NK-92 (cell line): ENCODE data around the gene EPS8L3.
"Not testable (repeated sequence)": the region's sequence is repeated elsewhere in the genome, so short reads cannot be mapped to it uniquely, and the experiment has no call there.

Experiments used
- DNase-seq: peaks from one replicate; lab custom pipeline; 2025; ENCODE audit not compliant: unreplicated experiment; lab: John Stamatoyannopoulos, UW

Gene EPS8L3

DNA sequence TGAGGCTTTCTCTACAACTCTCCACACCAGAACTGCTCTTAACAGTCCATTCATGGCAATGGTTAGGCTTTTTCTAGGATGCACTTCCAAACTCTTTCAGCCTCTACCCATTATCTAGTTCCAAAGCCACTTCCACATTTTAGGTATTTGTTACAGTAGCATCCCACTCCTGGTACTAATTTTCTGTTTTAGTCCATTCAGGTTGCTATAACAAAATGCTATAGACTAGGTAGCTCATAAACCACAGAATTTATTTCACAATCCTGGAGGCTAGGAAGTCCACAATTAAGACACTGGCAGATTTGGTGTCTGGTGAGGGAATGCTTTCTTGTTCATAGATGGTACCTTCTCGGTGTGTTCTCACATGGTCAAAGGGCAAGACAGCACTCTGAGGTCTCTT lies 17.3 kb upstream of the EPS8L3 start:
- DNase-seq, result no peak

DNA sequence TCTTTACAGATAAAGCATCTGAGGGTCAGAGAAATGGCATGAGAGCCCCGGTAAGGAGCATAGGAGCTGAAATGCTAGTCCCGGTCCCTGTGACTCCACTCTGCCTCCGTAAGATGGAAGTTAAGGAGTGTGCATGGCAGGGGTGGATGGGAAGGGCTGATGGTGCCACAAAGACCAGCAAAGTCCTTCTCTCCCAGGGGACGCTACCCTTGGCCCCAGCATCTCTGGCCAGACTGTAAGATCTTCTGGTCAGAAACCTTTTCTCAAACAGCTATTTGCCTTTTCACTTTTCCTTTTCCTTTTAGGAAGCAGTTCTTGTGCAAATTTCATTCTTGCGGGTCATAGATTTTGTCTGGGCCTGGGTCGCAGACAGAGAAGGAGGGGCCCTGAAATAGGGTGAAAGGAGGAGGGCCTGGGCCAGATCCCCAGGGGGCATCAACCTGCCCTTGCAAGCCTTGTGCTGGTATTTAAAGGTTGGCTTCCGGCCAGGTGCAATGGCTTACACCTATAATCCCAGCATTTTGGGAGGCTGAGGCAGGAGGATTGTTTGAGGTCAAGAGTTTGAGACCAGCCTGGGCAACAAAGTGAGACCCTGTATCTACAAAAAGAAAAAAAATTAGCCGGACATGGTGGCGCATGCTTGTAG lies 14.4 kb upstream of the EPS8L3 start:
- no peak for DNase-seq

DNA sequence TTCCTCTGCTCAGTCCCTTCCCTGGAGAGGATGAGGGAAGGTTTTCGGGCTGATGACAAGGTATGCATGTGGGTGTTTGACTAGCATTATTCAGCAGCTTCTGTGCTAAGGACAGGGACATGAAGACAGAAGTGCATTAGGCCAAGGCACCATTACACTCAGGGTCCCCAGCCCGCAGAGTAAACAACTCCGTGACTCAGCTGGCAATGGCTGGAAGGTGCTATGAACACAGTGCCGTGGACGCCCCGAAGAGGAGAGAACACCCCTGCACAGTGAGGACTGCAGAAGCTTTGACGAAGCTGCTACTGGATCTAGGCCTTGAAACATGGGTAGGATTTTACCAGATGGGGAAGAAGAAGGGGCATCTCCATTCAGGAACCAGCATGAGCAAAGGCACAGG lies 13.7 kb upstream of the EPS8L3 start:
- no peak for DNase-seq

DNA sequence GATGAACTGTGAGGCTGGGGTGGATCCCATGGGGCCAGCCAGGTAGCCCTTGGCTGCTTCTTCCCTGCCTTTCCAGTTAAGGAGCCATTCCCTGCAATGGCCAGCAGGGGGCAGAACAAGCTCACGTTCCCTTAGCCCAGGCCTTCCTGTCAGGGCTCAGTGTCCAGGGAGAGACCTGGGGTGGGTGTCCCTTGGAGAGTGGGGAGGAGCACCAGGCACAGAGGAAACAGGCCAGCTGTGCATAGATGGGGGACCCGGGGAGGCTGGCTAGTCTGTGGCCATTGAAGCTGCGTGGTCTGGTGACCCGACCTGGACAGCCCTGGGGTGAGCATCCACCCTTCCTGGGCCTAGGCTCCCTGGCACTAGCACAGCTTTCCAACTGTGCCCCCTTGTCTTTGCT lies 13.2 kb upstream of the EPS8L3 start:
- DNase-seq, result no peak

DNA sequence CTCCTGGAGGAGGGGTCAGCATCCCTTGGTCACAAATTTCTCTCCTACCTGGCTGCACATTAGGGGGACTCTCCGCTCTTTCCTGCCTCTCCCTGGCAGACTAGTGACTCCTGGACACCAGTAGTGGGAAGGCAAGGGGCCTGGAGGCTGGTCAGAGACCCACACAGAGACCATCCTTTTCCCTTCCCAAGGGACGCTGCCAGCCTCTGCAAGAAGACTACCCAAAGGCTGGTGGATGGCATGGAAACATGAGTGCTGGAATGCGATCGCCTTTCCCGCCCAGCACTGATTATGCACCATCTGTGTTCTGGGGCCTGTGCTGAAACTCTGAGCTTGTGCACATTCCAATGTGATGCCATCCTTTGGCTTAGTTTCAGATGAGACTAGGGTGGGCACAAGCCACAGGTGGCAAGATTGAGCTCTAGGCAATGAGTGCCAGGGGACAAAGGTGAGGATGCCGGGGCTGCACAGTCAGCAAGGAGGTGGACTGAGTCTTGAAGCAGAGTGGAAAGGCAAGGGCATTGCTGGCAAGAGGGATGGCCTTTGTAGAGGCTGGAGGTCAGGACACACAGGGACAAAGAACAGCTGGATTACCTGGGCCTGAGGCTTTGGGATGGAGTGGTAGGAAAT lies 12.6 kb upstream of the EPS8L3 start:
- DNase-seq, result no peak

DNA sequence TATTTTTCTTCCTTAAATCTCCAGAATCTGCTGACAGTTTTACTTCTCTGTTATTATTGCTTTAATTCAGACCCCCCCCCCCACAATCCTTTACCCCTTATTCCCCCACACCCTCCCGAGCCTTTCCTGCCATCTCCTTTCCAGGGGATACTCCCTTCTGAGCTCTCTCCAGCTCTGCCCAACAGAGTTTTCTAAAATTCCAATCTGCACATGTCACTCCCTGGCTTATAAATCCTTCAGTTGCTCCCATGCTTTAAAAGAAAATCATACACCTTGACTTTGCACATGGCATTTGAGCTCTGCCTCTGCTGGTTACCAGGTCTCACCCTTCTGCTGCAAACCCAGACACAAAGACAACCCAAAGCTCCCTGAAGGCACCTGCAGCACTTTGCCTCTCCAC lies 11.7 kb upstream of the EPS8L3 start:
- no peak for DNase-seq

DNA sequence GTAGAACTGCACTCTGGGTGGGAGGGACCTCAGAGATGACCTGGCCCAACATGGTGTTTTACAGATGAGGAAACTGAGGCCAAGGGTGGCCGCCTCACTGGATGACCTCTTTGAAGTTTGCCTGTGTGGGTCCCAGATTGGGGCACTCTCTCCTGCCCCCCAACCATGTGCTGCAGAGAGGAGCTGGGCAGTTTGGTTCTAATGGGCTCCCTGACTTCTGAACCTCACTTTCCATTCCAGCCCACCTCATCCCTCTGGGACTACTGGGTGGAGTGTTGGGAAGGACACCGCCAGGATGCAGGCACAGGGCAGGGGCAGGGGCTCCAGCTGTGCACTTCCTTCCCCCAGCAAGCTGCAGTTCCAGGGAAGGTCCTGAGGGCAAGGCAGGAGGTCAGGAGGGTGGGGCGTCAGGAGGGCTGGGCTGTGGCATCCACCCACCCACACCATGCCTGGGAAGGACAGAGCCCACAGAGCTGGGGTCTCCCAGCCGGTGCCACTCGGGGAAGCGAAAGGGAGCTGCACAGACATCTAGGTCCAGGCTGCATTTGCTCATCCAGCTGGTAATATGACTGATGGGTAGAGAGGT lies 10.3 kb upstream of the EPS8L3 start:
- DNase-seq, result no peak

DNA sequence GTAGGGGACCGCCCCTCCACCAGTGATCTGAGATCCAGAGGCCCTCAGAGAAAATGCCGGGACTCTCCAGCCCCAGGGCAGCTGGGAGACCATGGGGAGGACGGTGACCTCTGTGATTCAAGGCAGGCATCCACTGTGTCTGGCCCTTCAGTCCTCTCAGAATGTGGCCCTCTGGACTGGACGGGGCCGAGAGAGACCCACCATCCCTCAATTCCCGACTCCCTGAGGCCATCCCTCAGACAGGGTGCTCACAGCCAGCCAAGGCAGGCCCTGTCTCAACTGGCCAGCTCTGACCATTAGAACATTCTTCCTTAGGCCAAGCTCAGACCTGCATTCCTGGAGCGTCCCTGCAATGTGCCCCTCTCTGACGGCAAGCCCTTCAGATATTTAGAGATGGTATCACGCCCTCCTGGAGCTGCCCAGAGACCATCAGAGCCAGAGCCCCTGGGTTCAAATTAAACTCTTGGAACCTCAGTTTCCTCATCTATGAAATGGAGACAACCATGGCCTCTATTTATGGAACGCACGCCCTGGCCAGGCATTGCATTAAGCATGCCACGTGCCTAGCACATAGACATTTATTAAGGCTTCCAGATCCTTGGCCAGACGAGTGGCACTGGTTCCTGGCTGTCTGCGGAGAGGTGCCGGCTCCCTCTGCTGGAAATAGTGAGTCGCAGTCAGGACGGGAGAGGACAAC lies 9.6 kb upstream of the EPS8L3 start:
- no peak for DNase-seq

DNA sequence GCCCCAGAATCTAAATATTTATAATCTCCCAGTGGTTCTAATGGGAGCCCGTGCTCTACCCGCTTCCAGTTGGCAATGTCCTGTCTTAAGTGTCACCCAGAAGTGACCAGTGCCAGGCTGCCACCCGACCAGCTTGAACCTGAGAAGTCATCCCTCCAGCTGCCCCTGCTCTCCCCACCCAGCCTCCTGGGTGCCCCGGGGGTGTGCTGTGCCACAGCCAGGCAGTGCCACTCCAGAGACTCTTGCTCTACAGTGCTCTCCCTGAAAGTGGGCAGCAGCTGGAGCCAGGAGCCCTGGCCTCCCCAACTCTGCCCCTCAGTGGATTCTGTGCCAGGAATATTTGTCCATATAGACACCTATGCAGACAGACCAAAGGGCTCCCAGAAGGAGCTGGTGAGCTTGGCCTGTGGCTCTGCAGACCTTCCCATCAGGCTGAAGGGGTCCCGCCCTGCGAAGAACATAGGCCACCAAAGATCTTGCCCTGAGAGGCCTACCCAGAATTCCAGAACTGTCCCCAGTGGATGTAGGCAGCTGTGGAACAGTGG lies 9.0 kb upstream of the EPS8L3 start:
- DNase-seq, result no peak

DNA sequence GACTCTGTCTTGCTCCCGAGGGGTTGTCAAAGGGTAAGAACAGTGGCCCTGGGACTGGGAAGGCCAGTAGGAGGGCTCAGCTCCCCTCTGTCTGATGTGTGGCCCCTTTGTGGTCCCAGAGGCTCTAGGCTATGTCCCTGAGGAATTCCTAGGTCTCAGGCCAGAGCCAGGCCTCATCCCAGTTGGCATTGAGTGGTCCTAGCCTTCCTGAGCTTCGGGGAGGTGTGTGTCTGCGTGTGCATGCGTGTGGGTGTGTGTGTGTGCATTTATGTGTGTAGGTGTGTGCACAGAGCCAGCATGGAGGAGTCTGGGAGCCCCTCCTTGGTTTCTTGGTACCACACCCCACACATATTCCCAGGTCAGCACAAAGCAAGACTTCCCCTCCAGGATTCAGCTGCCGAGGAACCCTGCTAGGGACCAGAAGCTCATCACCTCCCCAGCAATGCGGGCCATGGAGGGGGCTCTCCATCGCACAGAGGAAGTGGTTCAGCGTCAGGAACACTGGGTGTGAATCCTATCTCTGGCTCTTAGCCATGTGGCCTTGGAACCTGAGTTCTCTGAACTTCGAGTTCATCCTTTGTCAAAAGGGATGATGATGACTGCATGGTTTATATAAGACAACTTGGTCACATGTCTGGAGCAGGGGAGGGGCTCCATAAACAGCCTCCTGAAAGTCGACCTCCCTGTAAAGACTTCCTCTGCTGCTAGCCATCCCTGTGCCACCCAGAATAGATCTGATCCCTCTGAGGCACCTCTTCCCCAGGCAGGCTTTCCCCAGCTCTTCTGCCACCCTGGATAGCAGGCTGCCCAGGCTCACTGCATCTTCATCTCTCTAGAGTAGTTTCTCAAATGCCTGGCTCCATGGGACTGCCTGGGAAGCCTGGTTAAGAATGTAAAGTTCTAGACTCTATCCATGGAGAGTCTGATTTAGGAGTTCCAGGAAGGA lies 8.3 kb upstream of the EPS8L3 start:
- no peak for DNase-seq

DNA sequence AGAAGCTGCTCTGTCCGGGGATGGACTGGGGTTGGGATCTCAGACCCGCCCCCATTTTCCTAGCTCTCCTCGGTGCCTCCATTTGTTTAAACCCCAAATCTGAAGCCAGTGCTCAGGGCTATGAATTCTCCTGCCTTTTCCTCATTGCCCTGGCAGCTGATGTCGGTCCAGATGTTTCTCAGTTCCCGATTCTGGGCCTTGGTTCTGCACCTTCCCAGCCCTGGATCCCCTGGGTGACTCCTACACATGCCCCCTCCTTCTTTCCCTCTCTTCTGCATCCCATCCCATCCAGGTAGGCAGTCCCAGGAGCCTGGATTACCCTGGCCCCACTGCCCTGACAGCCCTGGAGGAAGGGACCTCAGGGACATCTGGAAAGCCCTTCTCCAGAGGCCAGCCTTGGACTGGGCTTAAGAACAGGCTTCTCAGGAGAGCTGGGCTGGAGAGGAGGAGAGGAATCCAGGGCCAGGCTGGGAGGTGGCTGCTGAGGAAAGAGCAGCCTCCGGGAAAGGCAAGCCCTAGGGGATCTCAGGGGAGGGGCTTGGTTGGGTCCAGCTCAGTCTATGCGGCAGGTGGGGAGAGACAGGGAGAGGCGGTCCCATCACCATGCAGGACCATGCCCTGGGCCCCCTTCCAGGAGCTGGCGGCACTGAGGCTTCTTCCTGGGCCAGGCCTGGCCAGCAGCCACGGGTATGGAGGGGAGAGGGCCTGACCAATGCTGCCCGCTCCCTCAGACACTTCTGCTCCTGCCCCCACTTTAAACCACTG lies 6.8 kb upstream of the EPS8L3 start:
- no peak for DNase-seq

DNA sequence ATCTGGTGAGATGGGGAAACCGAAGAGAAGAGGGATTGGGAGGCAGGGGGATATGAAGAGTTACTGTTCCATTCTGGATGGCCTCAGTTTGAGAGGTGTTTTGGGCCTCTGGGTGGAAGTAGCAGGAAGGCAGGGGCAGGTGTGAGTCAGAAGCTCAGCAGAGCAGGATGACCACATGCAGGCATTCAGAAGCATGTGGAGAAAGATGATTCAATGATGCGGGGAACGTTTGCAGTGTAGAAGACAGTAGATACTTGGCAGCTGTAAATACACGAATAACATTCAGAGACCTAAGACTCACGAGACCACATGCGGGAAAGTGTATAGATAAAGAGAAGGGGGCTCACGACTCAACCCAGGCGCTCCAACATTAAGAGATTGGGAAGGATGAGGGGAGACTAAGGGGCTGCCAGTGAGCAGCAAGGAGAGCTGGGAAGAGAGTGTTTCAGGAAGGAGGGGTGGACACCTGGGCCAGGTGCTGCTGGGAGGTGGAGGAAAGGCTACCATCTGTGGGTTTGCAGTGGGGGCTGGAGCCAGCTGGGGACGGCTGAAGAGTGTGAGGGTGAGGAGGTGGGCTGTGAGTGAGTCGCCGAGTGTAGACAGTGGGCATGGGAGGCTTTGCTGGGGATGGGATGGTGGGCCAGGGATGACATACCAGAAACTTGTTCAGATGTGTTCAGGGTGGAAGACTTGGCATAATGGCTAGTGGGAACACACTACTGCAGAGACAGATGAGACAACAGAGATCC lies 5.8 kb upstream of the EPS8L3 start:
- DNase-seq, result no peak

DNA sequence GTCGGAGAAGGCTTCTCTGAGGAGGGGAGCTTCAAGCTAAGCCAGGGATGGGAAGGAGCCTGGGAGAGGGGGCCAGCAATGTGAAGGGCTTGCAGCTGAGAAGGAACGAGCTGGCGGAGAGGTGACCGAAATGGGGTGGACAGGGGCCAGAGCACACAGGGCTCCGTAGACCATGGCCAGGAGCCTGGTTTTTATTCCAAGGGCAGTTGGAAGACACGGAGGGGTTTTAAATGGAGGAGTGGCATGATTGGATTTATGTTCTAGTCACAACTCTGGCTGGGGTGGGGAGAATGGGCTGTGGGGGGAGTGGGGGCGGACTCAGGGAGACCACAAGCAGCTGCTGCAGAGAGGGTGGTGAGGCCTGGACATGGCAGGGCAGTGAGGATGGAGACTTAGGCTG lies 5.1 kb upstream of the EPS8L3 start:
- DNase-seq, result no peak

DNA sequence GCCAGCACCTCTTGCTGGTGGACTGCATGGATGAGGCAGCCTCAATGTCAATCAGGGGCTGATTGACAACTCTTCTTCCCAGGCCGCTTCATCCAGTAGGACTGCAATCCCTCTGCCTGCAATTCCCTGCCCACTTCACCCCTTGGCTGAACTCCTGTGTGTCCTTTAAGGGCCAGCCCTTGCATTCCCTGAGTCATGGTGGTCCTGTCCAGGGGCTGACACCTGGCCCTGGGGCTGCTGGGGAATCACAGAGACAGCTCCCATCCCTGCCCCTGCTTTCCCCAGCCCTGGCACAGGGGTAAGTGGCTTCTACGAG lies 4.6 kb upstream of the EPS8L3 start:
- no peak for DNase-seq

DNA sequence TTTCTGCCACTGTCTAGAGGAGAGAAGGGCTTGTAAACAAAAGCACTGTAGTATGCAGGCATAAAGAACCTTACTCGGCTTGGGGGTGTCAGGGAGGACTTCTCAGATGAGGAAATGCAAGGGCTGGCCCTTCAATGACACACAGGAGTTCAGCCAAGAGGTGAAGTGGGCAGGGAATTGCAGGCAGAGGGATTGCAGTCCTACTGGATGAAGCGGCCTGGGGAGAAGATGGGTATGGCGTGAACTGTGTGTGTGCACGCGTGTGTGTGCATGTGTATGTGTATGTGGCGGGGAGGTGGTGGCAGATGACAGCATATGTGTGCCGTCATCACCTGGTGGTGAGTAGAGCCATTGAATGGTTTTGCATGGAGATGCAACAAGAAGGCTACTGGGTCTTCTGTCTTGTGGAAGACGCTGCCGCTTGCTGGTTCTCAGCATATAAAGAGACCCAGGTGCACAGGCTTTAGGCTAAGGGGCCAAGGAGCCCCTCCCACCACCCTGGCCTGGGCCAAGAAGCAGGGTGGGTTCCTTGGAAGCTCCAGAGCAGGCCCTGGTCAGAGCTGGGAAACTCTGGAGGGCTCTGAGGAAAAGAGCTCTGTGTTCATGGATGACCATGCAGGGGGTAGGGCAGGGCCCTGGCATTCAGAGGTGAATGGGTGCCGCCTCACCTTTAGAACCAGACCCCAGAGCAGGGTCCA lies 4.1 kb upstream of the EPS8L3 start:
- no peak for DNase-seq

DNA sequence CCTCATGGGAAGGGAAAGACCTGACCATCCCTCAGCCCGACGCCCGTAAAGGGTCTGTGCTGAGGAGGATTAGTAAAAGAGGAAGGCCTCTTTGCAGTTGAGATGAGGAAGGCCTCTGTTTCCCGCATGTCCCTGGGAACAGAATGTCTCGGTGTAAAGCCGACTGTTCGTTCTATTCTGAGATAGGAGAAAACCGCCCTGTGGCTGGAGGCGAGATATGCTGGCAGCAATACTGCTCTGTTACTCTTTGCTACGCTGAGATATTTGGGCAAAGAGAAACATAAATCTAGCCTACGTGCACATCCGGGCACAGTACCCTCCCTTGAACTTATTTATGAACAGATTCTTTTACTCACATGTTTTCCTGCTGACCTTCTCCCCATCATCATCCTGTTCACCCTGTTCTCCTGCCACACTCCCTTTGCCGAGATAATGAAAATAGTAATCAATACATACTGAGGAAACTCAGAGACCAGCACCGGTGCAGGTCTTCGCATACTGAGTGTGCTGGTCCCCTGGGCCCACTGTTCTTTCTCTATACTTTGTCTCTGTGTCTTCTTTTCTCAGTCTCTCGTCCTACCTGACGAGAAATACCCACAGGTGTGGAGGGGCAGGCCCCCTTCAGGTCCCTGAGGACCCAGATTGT lies 3.4 kb upstream of the EPS8L3 start:
- DNase-seq, result not testable (repeated sequence)

DNA sequence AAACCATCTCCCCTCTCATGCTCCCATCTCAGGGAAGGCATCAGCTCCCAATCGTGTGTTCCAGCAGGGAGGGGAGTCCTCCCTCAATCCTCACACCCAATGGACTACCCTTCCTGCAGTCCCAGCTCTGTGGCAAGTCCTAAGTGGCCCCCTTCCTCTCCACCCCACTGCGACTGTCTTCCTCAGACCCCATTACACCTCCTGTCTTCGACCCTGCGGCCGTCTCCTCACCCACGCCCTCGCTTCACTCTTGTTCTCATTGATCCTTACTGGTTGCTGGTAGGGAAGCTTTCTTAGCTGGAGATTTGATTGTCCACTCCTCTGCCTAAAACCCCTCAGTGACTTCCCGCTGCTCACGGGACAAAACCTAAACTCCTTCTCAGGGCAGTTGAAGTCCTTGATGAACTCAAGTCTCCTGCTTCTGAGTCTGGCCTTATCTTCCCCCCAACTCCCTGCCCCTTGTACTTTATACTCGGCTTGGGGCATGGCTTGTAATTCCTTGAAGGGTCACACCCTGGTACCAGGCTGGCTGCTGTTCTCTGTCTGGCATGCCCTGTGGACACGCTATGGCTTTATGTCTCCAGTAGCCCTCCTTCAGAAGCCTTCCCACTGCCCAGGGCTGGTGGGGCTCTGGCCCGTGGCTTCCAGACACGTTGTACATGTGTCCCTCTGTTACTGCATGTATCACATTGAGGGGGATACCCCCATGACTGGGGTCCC lies 2.3 kb upstream of the EPS8L3 start:
- DNase-seq, result no peak

DNA sequence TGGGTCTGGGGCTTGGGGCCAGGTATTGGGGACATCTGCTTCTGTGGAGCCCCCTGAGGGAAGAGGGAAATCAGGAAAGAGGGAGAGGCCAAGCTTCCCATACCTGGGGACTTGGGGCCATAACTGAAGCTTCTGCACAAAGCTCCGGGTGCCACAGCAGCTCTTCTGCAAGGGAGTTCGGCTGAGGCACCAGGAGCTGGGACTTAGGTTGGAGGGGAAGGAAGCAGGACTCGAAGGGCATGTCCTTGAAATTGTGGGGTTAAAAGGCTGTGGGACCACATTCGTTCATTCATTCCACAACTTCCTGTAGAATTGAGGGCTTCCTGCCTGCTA lies 1.7 kb upstream of the EPS8L3 start:
- no peak for DNase-seq
